Stimulated activated CD8-positive, alpha-beta memory T cell treated with anti-CD3 and anti-CD28 coated beads, Interleukin-12 subunit alpha, Interleukin-12 subunit beta, amount 100 ng/mL, for 4 hours (primary cell): Measurements from ENCODE around the gene RXFP4.
A peak's percentile ranks its signal among the peaks of the same experiment; 100 is the strongest.

Experiments used
- DNase-seq: peaks from one replicate; pipeline ENCODE4 v3.0.0-alpha.2; 2020; ENCODE audit warnings: low read depth

The RXFP4 gene

GRCh38 chr1:155931332-155932038 is 10.0 kb upstream of the RXFP4 start:
- no peak for DNase-seq

GRCh38 chr1:155932081-155932480 is 9.4 kb upstream of the RXFP4 start:
- no peak for DNase-seq

DNA sequence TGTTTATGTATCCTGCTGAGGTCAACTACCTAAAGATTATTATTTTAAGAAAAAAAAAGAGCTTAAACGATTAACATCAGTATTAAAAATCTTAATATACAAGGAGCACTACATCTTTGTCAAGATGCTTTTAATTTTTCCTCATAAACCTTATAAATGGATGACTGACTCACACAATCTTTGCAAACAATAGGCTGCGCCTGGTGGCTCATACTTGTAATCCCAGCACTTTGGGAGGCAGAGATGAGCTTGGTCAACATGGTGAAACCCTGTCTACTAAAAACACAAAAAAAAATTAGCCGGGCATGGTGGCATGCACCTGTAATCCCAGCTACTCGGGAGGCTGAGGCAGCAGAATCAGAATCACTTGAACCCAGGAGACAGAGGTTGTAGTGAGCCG is 9.0 kb upstream of the RXFP4 start:
- no peak for DNase-seq

GRCh38 chr1:155933591-155934096 is 7.8 kb upstream of the RXFP4 start:
- no peak for DNase-seq

- peak; percentile 84 for DNase-seq
Measured at GRCh38 chr1:155934097-155934935, 7.1 kb upstream of the RXFP4 start, which contains the start of gene KHDC4. Gene KHDC4 (minus strand): TSS chr1:155934413. CDS start chr1:155934373, 40 bp downstream.

DNA sequence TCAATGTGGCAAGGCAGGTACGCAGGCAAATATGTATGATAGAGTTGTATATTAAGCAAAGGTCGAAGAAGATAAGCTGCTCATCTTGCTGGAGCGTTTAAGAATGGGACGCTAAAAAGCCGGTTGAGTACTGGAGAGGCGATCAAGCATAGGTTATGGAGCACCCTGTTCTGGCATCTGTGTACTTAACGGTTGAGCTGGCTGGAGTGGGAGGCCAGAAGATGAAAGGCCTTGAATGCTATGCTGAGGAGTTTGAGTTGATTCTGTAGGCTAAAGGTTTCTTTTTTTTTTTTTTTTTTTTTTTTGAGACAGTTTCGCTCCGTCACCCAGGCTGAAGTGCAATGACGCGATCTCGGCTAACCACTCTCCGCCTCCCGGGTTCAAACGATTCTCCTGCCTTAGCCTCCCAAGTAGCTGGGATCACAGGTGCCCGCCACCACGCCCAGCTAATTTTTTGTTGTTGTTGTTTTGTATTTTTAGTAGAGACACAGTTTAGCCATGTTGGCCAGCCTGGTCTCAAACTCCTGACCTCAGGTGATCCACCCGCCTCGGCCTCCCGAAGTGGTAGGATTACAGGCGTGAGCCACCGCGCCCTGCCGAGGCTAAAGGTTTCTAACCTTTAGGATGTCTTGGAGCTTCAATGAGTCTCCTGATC is 6.4 kb upstream of the RXFP4 start:
- no peak for DNase-seq

DNA sequence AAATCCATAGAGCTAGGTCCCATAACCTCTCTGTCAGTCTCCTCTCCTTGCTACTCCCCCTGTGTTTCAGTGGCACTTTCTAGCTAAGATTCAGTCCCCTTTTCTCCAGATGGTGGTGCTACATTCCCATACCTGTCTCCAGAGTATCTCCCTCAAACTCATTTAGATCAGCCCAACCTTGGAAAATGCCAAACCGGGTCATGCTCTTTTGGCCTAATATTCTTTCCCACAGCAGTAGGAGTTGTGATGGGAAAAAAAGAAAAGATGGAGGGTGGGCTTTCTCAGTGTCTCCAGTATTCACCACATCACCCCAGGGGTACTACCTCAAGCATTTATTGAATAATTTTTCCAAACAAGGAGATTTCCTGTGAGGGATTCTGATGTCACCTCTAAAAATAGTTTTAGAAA is 3.2 kb upstream of the RXFP4 start:
- no peak for DNase-seq

GRCh38 chr1:155940482-155940992 is 901 bp upstream of the RXFP4 start:
- no peak for DNase-seq

DNA sequence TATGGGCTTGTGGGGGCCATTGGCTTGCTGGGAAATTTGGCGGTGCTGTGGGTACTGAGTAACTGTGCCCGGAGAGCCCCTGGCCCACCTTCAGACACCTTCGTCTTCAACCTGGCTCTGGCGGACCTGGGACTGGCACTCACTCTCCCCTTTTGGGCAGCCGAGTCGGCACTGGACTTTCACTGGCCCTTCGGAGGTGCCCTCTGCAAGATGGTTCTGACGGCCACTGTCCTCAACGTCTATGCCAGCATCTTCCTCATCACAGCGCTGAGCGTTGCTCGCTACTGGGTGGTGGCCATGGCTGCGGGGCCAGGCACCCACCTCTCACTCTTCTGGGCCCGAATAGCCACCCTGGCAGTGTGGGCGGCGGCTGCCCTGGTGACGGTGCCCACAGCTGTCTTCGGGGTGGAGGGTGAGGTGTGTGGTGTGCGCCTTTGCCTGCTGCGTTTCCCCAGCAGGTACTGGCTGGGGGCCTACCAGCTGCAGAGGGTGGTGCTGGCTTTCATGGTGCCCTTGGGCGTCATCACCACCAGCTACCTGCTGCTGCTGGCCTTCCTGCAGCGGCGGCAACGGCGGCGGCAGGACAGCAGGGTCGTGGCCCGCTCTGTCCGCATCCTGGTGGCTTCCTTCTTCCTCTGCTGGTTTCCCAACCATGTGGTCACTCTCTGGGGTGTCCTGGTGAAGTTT is 550 bp downstream of the RXFP4 start:
- DNase-seq, result no peak

DNA sequence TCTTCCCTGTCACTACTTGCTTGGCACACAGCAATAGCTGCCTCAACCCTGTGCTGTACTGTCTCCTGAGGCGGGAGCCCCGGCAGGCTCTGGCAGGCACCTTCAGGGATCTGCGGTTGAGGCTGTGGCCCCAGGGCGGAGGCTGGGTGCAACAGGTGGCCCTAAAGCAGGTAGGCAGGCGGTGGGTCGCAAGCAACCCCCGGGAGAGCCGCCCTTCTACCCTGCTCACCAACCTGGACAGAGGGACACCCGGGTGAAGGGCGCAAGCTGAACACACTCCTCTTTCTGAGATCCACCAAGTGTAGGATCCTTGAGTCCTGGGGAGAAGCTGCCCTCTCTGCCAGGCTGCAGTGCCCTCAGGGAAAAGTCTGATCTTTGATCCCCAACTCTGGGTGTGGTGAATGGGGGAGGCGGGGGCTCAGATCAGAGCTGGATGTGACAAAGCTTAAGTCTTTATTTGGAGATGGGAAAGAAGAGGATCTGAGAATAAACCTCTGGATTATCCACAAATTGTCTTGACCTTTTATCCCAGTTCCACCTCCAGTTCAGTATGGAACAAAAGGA is 1.2 kb downstream of the RXFP4 start:
- DNase-seq, result no peak

- DNase-seq, result no peak
Measured at GRCh38 chr1:155944444-155944799, 3.0 kb downstream of the RXFP4 start.

GRCh38 chr1:155946633-155947219 is 5.3 kb downstream of the RXFP4 start:
- no peak for DNase-seq

- no peak for DNase-seq
Measured at GRCh38 chr1:155947292-155947691, 5.9 kb downstream of the RXFP4 start.

- DNase-seq, result no peak
Measured at GRCh38 chr1:155947741-155948140, 6.3 kb downstream of the RXFP4 start.

GRCh38 chr1:155950829-155951228 is 9.4 kb downstream of the RXFP4 start:
- DNase-seq, result no peak

DNA sequence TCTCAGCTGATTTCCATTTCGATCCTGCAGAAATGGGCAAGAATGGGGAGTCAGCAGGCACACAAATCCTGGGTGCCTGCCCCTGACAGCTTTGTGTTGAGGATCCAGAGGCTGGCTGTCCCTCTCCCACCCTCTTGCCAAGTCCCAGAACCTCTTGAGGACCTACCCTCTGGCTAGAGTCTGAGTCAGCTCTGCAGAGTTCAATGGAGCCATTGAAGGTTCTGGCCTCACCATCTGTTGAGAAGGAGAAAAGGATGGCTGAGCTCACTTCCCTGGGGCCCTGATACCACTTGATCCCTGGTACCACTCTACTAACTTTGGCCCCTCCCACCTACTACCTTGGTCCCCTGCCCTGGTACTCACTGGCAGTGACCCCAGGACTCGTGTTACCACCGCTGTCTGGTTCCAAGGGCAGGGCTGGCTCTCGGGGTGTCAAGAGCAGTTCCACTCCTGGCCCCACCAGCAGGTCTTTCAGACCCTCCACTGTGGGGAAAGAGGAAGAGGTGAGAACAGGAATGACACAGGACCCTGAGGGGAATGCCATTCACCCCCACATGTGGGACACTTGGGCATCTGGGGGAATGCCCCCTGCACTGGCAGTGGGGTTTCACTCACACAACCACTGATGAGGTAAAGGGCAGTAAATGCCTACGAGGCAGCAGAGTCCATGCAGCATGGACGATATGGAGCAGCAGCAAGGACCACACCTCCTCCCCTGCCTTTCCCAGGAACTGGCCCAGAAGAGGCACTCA is 10.5 kb downstream of the RXFP4 start:
- no peak for DNase-seq

DNA sequence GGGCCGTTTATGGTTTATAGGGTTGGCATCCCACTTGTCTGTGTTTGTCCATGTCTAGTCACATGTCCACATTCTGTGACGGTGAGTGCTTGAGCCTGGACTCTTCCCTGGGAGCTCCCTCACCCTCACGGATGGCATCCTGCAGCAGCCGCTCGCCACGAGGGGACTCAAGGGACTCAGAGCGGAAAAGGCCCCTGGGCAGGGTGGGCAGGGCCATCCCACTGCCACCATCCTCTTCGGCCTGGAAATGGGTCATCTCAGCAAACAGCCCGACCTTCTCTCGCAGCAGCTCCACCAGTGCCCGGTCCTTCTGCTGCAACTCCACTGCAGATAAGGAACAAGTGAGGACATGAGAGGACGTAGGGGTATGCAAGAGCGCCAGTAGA is 11.1 kb downstream of the RXFP4 start:
- DNase-seq, result no peak

DNA sequence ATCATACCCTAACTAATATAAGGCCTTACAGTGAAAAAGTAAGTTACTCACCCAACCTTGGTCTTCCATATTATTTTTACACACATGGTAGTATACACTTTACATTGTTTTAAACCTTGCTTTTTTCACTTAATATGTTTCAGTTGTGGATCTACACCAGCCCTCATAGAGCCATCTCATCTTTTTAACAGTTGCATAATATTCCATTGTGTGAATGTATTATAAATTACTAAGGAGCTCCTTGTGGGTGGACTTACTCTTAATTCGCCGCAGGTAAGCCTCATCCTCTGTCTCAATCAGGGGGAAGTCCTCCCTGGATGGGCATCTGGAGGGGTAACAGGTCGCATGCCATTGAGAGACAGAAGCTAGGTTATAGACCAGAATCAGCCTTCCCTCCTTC is 13.2 kb downstream of the RXFP4 start:
- DNase-seq, result no peak

DNA sequence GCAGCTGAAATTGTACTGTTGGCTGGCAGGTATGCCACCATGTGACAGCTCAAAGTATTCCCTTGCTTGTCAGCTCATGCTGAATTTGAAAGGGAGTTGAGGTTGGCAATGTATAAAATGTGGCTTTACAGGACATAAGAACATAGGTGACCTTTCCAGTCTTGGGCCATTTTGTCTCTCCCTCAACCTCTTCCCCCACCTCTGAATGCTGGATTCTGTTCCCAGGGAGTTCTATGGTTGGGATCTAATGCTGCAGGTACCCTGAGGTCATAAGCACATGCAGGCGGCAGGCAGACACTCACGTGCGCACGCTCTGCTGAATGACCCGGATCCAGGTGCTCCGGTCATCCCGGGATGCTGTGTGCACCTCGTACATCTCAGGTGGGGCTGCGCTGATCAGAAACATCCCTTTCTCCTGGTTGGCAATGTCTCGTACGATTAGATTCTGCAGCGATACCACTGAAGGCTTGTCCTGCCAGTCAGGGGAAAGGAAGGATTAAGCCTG is 16.0 kb downstream of the RXFP4 start:
- DNase-seq, result no peak

GRCh38 chr1:155960081-155960745 is 18.8 kb downstream of the RXFP4 start:
- DNase-seq, result no peak
